Measurements from ENCODE around the gene ENDOV. TPM values are rescaled to one million over a fixed set of nuclear protein-coding genes. Genes with fewer than 3 reads are reported as not detected.

The ENDOV gene
- total RNA-seq, 1 experiment from 2014 or later: 45.6 TPM

DNA sequence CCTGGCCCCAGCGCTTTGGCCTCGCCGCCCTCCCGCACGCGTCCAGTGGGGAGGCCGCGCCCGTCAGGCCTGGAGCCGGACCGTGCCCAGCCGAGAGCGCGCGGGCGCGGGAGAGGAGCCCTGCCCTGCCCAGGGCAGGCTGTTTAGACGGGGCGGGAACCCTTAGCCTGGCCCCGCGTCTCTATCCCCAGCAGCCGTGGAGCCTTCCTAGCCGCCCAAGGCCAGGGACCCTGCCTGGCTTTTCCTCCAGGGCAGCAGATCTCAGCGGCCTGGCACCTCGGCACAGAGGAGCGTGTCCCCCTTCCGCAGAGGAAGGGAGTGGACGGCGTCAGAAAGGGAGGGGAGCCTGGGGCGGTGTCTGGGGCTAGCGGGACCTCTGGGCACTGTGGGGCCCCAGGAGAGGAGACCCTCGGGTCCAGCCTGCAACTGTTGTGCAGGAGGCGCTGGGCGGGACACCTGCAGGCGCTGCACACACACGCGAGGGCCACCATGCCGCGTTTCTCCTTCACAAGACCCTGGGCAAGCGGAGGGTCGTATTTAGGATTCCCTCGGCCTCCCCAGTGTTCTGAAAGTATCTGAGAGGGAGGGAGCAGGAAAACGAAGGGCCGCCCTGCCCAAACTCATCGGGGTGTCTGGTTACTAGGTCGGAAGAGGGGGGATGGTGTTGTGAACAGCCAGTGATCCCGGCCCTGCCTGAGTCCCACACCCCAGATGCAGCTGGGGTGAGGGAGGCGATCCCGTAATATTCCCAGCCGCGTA lies 63.7 kb downstream of the ENDOV start:
- Histone ChIP-seq H2AFZ (ENCODE audit: low read depth, low read length, poor library complexity, severe bottlenecking) (no peak overlapping the region), H3K79me2 (ENCODE audit: insufficient read depth, low read length) (no peaks in the 10 kb centered on the region), H3K27ac (ENCODE audit: low read depth, low read length) (no peak overlapping the region), H3K9ac (ENCODE audit: low read length) (no peak overlapping the region), H3K4me3 (replicated peaks in 1 of 2; ENCODE audit: low read depth in 1 of 2, low read length in 2 of 2) (no peak overlapping the region), H4K20me1 (ENCODE audit: insufficient read depth) (no peaks in the 10 kb centered on the region), H3K27me3 (ENCODE audit: insufficient read depth, low read length) (no peaks in the 10 kb centered on the region), H3K36me3 (ENCODE audit: control insufficient read depth in 1 of 2, insufficient read depth in 2 of 2, low read length in 2 of 2) (no peaks in the 10 kb centered on the region), H3K4me1 (ENCODE audit: control insufficient read depth in 1 of 2, insufficient read depth in 2 of 2, low read length in 2 of 2) (peaks cover 20 to 36% of the 10 kb centered on the region in 2 experiments), H3K4me2 (ENCODE audit: low read length) (no peak overlapping the region), H3K9me3 (ENCODE audit: control insufficient read depth in 1 of 2, insufficient read depth in 1 of 2, low read depth in 1 of 2, low read length in 2 of 2) (no peaks in the 10 kb centered on the region), H3K9me2 (ENCODE audit: insufficient read depth) (no peaks in the 10 kb centered on the region)
- ATAC-seq: no peak
- ChIA-PET RAD21 (ENCODE audit: low non-redundant PET in 1 of 2, low total read pairs in 2 of 2, uncharacterized antibody in 2 of 2, unreplicated experiment in 2 of 2) (no interaction called here), CTCF (no interaction called here), POLR2A (no interaction called here)
- intact Hi-C loops (cut with micrococcal nuclease): no loop called here
- TF ChIP-seq, protein P1, sequence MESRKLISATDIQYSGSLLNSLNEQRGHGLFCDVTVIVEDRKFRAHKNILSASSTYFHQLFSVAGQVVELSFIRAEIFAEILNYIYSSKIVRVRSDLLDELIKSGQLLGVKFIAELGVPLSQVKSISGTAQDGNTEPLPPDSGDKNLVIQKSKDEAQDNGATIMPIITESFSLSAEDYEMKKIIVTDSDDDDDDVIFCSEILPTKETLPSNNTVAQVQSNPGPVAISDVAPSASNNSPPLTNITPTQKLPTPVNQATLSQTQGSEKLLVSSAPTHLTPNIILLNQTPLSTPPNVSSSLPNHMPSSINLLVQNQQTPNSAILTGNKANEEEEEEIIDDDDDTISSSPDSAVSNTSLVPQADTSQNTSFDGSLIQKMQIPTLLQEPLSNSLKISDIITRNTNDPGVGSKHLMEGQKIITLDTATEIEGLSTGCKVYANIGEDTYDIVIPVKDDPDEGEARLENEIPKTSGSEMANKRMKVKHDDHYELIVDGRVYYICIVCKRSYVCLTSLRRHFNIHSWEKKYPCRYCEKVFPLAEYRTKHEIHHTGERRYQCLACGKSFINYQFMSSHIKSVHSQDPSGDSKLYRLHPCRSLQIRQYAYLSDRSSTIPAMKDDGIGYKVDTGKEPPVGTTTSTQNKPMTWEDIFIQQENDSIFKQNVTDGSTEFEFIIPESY (IDR thresholded peaks at IDR 0.05; ENCODE audit: extremely low read depth, insufficient replicate concordance, low read length): no peak
- TF ChIP-seq SP1 (IDR thresholded peaks at IDR 0.05; ENCODE audit: low read depth) (no peak), POLR2A (IDR thresholded peaks at IDR 0.05; ENCODE audit: borderline replicate concordance, extremely low read depth, insufficient read depth, insufficient read length) (no peak), ELF1 (IDR thresholded peaks at IDR 0.05; ENCODE audit: borderline replicate concordance, low read depth) (no peak), YY1 (IDR thresholded peaks at IDR 0.05; ENCODE audit: extremely low read depth, insufficient replicate concordance, low read depth, low read length) (no peak), RAD21 (IDR thresholded peaks at IDR 0.05; ENCODE audit: low read depth) (no peak), POLR2AphosphoS5 (IDR thresholded peaks at IDR 0.05; ENCODE audit: low read depth, low read length) (no peak), TCF7L2 (IDR thresholded peaks at IDR 0.05; ENCODE audit: borderline replicate concordance, extremely low read depth, insufficient read depth, insufficient read length) (no peak)
- BruUV-seq (replicated peaks): no TSS peak
- DNase-seq (ENCODE audit: low read depth, low spot score): no peak

Data from HCT116 (cell line).